GM23338 (cell line): Measurements from ENCODE around the gene GNPTG. TPM values are rescaled to one million over a fixed set of nuclear protein-coding genes. Genes with fewer than 3 reads are reported as not detected.

Experiments used
- ATAC-seq: fragments of 200-7000 bp; cut with Tn5 transposase; 3 replicates; pipeline ENCODE4 v1.9.1; 2020
- DNase-seq: peaks from one replicate; pipeline ENCODE4 v3.0.0-alpha.2; 2015; ENCODE audit warnings: low spot score
- H2AFZ ChIP-seq: fragments of 200-600 bp; sonication (generic); 2 replicates; pipeline ENCODE4 v1.8.0; 2016; ENCODE audit warnings: antibody characterized with exemption, mild to moderate bottlenecking, moderate library complexity
- H3F3A ChIP-seq: fragments of 200-600 bp; sonication (generic); replicated peaks from 2 replicates; pipeline ENCODE4 v1.8.0; 2017; ENCODE audit warnings: antibody characterized with exemption, mixed run types, low read depth
- H3K27ac ChIP-seq: fragments of 200-600 bp; sonication (generic); 2 replicates; pipeline ENCODE4 v1.6.1; 2016; ENCODE audit warnings: low read depth
- H3K27me3 ChIP-seq: fragments of 200-600 bp; sonication (generic); 2 replicates; pipeline ENCODE4 v1.8.0; 2016; ENCODE audit warnings: mild to moderate bottlenecking, mixed run types, moderate library complexity; ENCODE audit not compliant: insufficient read depth
- H3K36me3 ChIP-seq: fragments of 200-600 bp; sonication (generic); 2 replicates; pipeline ENCODE4 v1.8.0; 2016; ENCODE audit warnings: mild to moderate bottlenecking; ENCODE audit not compliant: insufficient read depth
- H3K4me1 ChIP-seq: fragments of 200-600 bp; sonication (generic); 2 replicates; pipeline ENCODE4 v1.8.0; 2016; ENCODE audit warnings: mild to moderate bottlenecking, moderate library complexity; ENCODE audit not compliant: insufficient read depth
- H3K4me2 ChIP-seq: fragments of 200-600 bp; sonication (generic); 2 replicates; pipeline ENCODE4 v1.7.1; 2017; ENCODE audit warnings: mixed run types
- H3K4me3 ChIP-seq: fragments of 200-600 bp; sonication (generic); 2 replicates; pipeline ENCODE4 v1.6.1; 2016; ENCODE audit warnings: mixed run types
- H3K79me2 ChIP-seq: fragments of 200-600 bp; sonication (generic); replicated peaks from 2 replicates; pipeline ENCODE4 v1.8.0; 2017; ENCODE audit warnings: mild to moderate bottlenecking; ENCODE audit not compliant: insufficient read depth
- H3K9me2 ChIP-seq: fragments of 200-600 bp; sonication (generic); 2 replicates; pipeline ENCODE4 v1.8.0; 2017; ENCODE audit not compliant: insufficient read depth
- H4K20me1 ChIP-seq: fragments of 200-600 bp; sonication (generic); replicated peaks from 2 replicates; pipeline ENCODE4 v1.8.0; 2017; ENCODE audit warnings: mild to moderate bottlenecking; ENCODE audit not compliant: insufficient read depth
- H3K27ac Mint-ChIP-seq: 2 replicates; pipeline ENCODE4 v1.8.0; 2020; ENCODE audit warnings: inconsistent platforms, mild to moderate bottlenecking, moderate library complexity, mixed read lengths
- H3K27me3 Mint-ChIP-seq: 3 replicates; pipeline ENCODE4 v1.8.0; 2022; ENCODE audit warnings: low read depth, mild to moderate bottlenecking, moderate library complexity, mixed read lengths, inconsistent platforms; ENCODE audit not compliant: insufficient read depth, poor library complexity
- H3K36me3 Mint-ChIP-seq: 3 replicates; pipeline ENCODE4 v1.8.0; 2021; ENCODE audit warnings: low read depth, mild to moderate bottlenecking, inconsistent platforms, moderate library complexity, mixed read lengths
- H3K4me1 Mint-ChIP-seq: 3 replicates; pipeline ENCODE4 v1.8.0; 2020; ENCODE audit warnings: mild to moderate bottlenecking, inconsistent platforms, mixed read lengths
- H3K4me3 Mint-ChIP-seq: 3 replicates; pipeline ENCODE4 v1.8.0; 2021; ENCODE audit warnings: moderate library complexity, mild to moderate bottlenecking, inconsistent platforms, mixed read lengths
- H3K9me3 Mint-ChIP-seq: 3 replicates; pipeline ENCODE4 v1.8.0; 2020; ENCODE audit warnings: moderate library complexity, mild to moderate bottlenecking, inconsistent platforms, mixed read lengths
- CREB1 ChIP-seq: fragments of 250-450 bp; sonication (Bioruptor Pico); IDR thresholded peaks from 2 replicates; pipeline ENCODE4 v1.5.0; 2020; ENCODE audit warnings: low read depth, mild to moderate bottlenecking, moderate library complexity
- EZH2 ChIP-seq: fragments of 200-600 bp; sonication (generic); IDR thresholded peaks from one replicate; pipeline ENCODE4 v1.8.0; 2017; ENCODE audit warnings: antibody characterized with exemption, mild to moderate bottlenecking, low read depth; ENCODE audit not compliant: unreplicated experiment
- EZH2phosphoT487 ChIP-seq: fragments of 200-600 bp; sonication (generic); IDR thresholded peaks from one replicate; pipeline ENCODE4 v1.8.1; 2018; ENCODE audit warnings: antibody characterized with exemption; ENCODE audit not compliant: unreplicated experiment
- POLR2AphosphoS5 ChIP-seq: IDR thresholded peaks from 2 replicates; pipeline ENCODE4 v1.6.1; 2016; ENCODE audit warnings: antibody characterized with exemption, low read depth
- STAT1 ChIP-seq: IDR thresholded peaks from one replicate; pipeline ENCODE4 v1.6.1; 2016; ENCODE audit warnings: antibody characterized with exemption; ENCODE audit not compliant: unreplicated experiment
- ZNF114 ChIP-seq: fragments of 250-450 bp; sonication (Bioruptor Pico); IDR thresholded peaks from 2 replicates; pipeline ENCODE4 v1.5.0; 2020; ENCODE audit warnings: mild to moderate bottlenecking, moderate library complexity
- ZNF331 ChIP-seq: fragments of 250-450 bp; sonication (Bioruptor Pico); IDR thresholded peaks from 2 replicates; pipeline ENCODE4 v1.5.0; 2020; ENCODE audit warnings: low read depth, mild to moderate bottlenecking, moderate library complexity
- polyA plus RNA-seq: library from polyadenylated mRNA; unstranded; fragments of >200 nt; fragmentation: Nextera tagmentation; extraction: Ambion mirVana; gene quantifications from 2 replicates; pipeline ENCODE4 v1.2.1, GENCODE V29; 2016
- total RNA-seq: library from RNA; depleted of rRNA; stranded (reverse); fragments of >200 nt; shearing (Covaris generic); gene quantifications from 2 replicates; pipeline ENCODE4 v1.2.3, GENCODE V29; 2014
- TF ChIP-seq, protein P1 (sequence below), 2 experiments: fragments of 200-600 bp in 1 of 2; sonication (generic) in 1 of 2; conservative IDR thresholded peaks; 2 replicates each; pipeline versions ENCODE4 v1.5.1 to v1.6.1; 2016 to 2017; ENCODE audit warnings: antibody characterized with exemption in 2 of 2, low read depth in 2 of 2, mild to moderate bottlenecking in 2 of 2, moderate library complexity in 1 of 2
- TF ChIP-seq, protein P2 (sequence below): fragments of 250-450 bp; sonication (Bioruptor Pico); IDR thresholded peaks from 2 replicates; pipeline ENCODE4 v1.5.0; 2020; ENCODE audit warnings: mild to moderate bottlenecking, moderate library complexity
- TF ChIP-seq, protein P3 (sequence below): IDR thresholded peaks from 2 replicates; pipeline ENCODE4 v1.6.1; 2016; ENCODE audit warnings: antibody characterized with exemption
- TF ChIP-seq, protein P4 (sequence below): IDR thresholded peaks from one replicate; pipeline ENCODE4 v1.6.1; 2018; ENCODE audit warnings: antibody characterized with exemption; ENCODE audit not compliant: unreplicated experiment

GNPTG gene
- total and polyA plus RNA-seq, 2 experiments from 2014 or later = 23.3 to 41.0 TPM

DNA sequence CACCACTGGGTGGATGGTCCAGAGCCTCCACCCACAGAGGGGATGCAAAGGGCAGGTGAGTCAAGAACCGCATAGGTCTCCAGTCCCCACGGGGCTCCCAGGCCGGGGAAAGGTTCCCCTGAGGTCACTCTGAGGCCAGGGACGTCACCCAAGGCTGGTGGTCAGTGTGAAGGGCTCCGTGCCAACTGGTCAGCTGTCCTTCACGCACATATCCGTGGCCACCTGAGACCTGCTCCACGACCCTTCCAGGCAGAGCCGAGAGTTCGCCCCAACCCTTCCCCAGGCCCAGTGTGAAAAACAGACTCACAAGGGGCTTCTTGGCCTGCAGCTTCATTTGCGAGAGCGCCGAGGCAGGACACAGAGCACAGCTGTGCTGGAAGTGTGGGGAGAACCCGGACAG is 2.8 kb upstream of the GNPTG start:
- no peak for ATAC-seq
- Histone ChIP-seq H3K27me3 (no peaks in the 10 kb centered on the region), H3K79me2 (peaks cover 22% of the 10 kb centered on the region), H3K9me2 (no peaks in the 10 kb centered on the region), H3K4me1 (peaks cover 7% of the 10 kb centered on the region; the same call in 1 of the 2 replicates), H3K27ac (no peak overlapping the region), H3K36me3 (no peaks in the 10 kb centered on the region; the same call in 1 of the 2 replicates), H3F3A (no peaks in the 10 kb centered on the region; the same call in 1 of the 2 replicates), H4K20me1 (peaks cover 4% of the 10 kb centered on the region; the same call in 1 of the 2 replicates), H3K4me2 (no peak overlapping the region), H3K4me3 (no peak overlapping the region), H2AFZ (no peak overlapping the region)
- no peak for DNase-seq
- no peak overlapping the region; the same call in 2 of the 3 replicates for H3K4me3 Mint-ChIP-seq
- H3K36me3 Mint-ChIP-seq = peaks cover 4% of the 10 kb centered on the region; the same call in 2 of the 3 replicates
- TF ChIP-seq, protein P1, sequence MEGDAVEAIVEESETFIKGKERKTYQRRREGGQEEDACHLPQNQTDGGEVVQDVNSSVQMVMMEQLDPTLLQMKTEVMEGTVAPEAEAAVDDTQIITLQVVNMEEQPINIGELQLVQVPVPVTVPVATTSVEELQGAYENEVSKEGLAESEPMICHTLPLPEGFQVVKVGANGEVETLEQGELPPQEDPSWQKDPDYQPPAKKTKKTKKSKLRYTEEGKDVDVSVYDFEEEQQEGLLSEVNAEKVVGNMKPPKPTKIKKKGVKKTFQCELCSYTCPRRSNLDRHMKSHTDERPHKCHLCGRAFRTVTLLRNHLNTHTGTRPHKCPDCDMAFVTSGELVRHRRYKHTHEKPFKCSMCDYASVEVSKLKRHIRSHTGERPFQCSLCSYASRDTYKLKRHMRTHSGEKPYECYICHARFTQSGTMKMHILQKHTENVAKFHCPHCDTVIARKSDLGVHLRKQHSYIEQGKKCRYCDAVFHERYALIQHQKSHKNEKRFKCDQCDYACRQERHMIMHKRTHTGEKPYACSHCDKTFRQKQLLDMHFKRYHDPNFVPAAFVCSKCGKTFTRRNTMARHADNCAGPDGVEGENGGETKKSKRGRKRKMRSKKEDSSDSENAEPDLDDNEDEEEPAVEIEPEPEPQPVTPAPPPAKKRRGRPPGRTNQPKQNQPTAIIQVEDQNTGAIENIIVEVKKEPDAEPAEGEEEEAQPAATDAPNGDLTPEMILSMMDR (conservative IDR thresholded peaks at IDR 0.05; ENCODE audit: low read depth in 2 of 2) = no peak
- no peak for TF ChIP-seq CREB1
- no peak for TF ChIP-seq ZNF331 (CRISPR knock-in tag)
- no peak for TF ChIP-seq STAT1
- TF ChIP-seq POLR2AphosphoS5 = no peak
- TF ChIP-seq EZH2 = no peak
- TF ChIP-seq ZNF114 = no peak
- TF ChIP-seq, protein P2, sequence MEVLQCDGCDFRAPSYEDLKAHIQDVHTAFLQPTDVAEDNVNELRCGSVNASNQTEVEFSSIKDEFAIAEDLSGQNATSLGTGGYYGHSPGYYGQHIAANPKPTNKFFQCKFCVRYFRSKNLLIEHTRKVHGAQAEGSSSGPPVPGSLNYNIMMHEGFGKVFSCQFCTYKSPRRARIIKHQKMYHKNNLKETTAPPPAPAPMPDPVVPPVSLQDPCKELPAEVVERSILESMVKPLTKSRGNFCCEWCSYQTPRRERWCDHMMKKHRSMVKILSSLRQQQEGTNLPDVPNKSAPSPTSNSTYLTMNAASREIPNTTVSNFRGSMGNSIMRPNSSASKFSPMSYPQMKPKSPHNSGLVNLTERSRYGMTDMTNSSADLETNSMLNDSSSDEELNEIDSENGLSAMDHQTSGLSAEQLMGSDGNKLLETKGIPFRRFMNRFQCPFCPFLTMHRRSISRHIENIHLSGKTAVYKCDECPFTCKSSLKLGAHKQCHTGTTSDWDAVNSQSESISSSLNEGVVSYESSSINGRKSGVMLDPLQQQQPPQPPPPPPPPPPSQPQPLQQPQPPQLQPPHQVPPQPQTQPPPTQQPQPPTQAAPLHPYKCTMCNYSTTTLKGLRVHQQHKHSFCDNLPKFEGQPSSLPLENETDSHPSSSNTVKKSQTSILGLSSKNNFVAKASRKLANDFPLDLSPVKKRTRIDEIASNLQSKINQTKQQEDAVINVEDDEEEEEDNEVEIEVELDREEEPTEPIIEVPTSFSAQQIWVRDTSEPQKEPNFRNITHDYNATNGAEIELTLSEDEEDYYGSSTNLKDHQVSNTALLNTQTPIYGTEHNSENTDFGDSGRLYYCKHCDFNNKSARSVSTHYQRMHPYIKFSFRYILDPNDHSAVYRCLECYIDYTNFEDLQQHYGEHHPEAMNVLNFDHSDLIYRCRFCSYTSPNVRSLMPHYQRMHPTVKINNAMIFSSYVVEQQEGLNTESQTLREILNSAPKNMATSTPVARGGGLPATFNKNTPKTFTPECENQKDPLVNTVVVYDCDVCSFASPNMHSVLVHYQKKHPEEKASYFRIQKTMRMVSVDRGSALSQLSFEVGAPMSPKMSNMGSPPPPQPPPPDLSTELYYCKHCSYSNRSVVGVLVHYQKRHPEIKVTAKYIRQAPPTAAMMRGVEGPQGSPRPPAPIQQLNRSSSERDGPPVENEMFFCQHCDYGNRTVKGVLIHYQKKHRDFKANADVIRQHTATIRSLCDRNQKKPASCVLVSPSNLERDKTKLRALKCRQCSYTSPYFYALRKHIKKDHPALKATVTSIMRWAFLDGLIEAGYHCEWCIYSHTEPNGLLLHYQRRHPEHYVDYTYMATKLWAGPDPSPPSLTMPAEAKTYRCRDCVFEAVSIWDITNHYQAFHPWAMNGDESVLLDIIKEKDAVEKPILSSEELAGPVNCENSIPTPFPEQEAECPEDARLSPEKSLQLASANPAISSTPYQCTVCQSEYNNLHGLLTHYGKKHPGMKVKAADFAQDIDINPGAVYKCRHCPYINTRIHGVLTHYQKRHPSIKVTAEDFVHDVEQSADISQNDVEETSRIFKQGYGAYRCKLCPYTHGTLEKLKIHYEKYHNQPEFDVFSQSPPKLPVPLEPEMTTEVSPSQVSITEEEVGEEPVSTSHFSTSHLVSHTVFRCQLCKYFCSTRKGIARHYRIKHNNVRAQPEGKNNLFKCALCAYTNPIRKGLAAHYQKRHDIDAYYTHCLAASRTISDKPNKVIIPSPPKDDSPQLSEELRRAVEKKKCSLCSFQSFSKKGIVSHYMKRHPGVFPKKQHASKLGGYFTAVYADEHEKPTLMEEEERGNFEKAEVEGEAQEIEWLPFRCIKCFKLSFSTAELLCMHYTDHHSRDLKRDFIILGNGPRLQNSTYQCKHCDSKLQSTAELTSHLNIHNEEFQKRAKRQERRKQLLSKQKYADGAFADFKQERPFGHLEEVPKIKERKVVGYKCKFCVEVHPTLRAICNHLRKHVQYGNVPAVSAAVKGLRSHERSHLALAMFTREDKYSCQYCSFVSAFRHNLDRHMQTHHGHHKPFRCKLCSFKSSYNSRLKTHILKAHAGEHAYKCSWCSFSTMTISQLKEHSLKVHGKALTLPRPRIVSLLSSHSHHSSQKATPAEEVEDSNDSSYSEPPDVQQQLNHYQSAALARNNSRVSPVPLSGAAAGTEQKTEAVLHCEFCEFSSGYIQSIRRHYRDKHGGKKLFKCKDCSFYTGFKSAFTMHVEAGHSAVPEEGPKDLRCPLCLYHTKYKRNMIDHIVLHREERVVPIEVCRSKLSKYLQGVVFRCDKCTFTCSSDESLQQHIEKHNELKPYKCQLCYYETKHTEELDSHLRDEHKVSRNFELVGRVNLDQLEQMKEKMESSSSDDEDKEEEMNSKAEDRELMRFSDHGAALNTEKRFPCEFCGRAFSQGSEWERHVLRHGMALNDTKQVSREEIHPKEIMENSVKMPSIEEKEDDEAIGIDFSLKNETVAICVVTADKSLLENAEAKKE (CRISPR knock-in tag) = no peak
- TF ChIP-seq EZH2phosphoT487 = no peak
- TF ChIP-seq, protein P3, sequence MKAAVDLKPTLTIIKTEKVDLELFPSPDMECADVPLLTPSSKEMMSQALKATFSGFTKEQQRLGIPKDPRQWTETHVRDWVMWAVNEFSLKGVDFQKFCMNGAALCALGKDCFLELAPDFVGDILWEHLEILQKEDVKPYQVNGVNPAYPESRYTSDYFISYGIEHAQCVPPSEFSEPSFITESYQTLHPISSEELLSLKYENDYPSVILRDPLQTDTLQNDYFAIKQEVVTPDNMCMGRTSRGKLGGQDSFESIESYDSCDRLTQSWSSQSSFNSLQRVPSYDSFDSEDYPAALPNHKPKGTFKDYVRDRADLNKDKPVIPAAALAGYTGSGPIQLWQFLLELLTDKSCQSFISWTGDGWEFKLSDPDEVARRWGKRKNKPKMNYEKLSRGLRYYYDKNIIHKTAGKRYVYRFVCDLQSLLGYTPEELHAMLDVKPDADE = no peak
- TF ChIP-seq, protein P4, sequence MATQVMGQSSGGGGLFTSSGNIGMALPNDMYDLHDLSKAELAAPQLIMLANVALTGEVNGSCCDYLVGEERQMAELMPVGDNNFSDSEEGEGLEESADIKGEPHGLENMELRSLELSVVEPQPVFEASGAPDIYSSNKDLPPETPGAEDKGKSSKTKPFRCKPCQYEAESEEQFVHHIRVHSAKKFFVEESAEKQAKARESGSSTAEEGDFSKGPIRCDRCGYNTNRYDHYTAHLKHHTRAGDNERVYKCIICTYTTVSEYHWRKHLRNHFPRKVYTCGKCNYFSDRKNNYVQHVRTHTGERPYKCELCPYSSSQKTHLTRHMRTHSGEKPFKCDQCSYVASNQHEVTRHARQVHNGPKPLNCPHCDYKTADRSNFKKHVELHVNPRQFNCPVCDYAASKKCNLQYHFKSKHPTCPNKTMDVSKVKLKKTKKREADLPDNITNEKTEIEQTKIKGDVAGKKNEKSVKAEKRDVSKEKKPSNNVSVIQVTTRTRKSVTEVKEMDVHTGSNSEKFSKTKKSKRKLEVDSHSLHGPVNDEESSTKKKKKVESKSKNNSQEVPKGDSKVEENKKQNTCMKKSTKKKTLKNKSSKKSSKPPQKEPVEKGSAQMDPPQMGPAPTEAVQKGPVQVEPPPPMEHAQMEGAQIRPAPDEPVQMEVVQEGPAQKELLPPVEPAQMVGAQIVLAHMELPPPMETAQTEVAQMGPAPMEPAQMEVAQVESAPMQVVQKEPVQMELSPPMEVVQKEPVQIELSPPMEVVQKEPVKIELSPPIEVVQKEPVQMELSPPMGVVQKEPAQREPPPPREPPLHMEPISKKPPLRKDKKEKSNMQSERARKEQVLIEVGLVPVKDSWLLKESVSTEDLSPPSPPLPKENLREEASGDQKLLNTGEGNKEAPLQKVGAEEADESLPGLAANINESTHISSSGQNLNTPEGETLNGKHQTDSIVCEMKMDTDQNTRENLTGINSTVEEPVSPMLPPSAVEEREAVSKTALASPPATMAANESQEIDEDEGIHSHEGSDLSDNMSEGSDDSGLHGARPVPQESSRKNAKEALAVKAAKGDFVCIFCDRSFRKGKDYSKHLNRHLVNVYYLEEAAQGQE = no peak
- peaks cover 31% of the 10 kb centered on the region for H3K27me3 Mint-ChIP-seq
- peaks cover 3% of the 10 kb centered on the region for H3K9me3 Mint-ChIP-seq
- no peak overlapping the region for H3K27ac Mint-ChIP-seq
- H3K4me1 Mint-ChIP-seq = peaks cover 6% of the 10 kb centered on the region
